Mesangial cell (primary cell): ENCODE results near the gene PEX3. TPM values are rescaled to one million over a fixed set of nuclear protein-coding genes. Genes with fewer than 3 reads are reported as not detected.

Experiments used
- total RNA-seq: library from RNA; depleted of rRNA; stranded (reverse); fragments of >200 nt; gene quantifications from 2 replicates; pipeline ENCODE4 v1.2.3, GENCODE V29; 2015

PEX3 gene
- total RNA-seq: 7.2 and 10.1 TPM in 2 replicates

DNA sequence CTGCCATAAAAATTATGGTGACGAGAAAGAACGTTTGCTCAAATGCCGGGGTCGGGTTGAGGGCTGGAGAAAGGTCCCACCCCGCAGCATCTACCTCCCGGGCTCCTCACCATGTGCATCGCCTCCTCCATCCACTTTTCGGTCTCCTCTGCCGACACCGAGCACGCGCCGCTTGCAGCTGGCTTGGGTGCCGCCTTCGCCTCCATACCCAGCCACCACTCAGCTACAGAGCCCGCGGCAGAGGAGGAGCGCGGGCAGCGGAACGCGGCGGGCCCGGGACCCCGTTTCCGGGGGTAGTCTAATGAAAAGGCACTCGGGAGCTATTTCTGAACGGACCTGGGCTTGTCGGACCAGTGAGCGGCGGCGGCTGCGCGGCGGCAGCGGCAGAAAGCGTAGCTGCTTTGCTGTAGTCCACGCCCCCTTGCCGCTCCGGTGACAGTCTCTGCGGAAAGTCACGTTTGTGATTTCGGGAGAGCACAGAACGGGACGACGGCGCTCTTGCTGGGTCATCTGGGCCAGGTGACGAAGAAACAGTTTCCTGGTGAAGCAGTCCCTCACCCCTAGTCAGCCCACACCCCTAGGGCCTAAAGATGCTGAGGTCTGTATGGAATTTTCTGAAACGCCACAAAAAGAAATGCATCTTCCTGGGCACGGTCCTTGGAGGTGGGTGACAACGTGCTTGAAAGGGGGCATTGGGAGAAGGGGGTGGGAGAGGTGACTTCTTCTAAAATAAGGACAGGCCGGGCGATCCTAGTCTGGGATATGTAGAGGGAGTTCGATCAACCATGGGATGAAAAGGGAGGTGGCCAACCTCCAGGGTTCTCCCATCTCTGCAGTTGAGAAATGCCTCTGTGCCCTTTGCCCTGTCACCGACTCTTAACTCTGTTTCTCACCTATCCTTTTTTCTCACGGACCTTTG, at the start of gene PEX3, which contains the start of gene ADAT2:
TSS of gene PEX3 (plus strand) at position 353 of the 919 bp plus-strand sequence. CDS start at position 591, 238 bp downstream.
TSS of gene ADAT2 (minus strand) at position 243 of the 919 bp plus-strand sequence. CDS start at position 206, 37 bp downstream.

GRCh38 chr6:143510991-143511891, 60.6 kb downstream of the PEX3 start, which contains the start of gene FUCA2:
Gene FUCA2 (minus strand): TSS chr6:143511720. CDS start chr6:143511634, 86 bp downstream.

Other genes starting within 250 kb of the PEX3 start
- gene ADAT2, start 110 bp upstream of the PEX3 start, total RNA-seq: 2.9 and 4.4 TPM in 2 replicates
- 44.8 and 45.9 TPM in 2 replicates for gene FUCA2, start 60.9 kb downstream of the PEX3 start, total RNA-seq
- 14.2 and 19.6 TPM in 2 replicates for gene PHACTR2, start 227.2 kb downstream of the PEX3 start, total RNA-seq